ENCODE data around the gene ARHGAP27. TPM values are rescaled to one million over a fixed set of nuclear protein-coding genes. Genes with fewer than 3 reads are reported as not detected.

The ARHGAP27 gene
- polyA plus RNA-seq, 1 experiment: 0.64 TPM

- TF ChIP-seq CTCF (IDR thresholded peaks at IDR 0.05; ENCODE audit: low read depth, low read length): no peak
- Histone ChIP-seq H3K27me3 (ENCODE audit: control insufficient read depth, insufficient read depth, low read length) (peaks cover 43% of the 10 kb centered on the region), H3K9me3 (ENCODE audit: control insufficient read depth, insufficient read depth, low read length) (no peaks in the 10 kb centered on the region; the same call in 1 of the 2 replicates), H3K27ac (ENCODE audit: low read depth, low read length) (no peak overlapping the region), H3K4me3 (ENCODE audit: low read depth, low read length) (no peak overlapping the region)
- CTCF ChIA-PET: interaction anchor here (0.9 to 1.4 kb wide), 2 partner anchors 20 to 23 kb away, joined by 3 read pairs; no protein-coding TSS in a partner anchor
- POLR2A ChIA-PET: no interaction called here
- DNase-seq (ENCODE audit: low read depth, low spot score): no peak
Observed at GRCh38 chr17:45406107-45406506, 26.6 kb downstream of the ARHGAP27 start.

- H3K27ac ChIP-seq (ENCODE audit: low read depth, low read length): no peak overlapping the region
Observed at GRCh38 chr17:45405250-45406086, 27.2 kb downstream of the ARHGAP27 start.

GRCh38 chr17:45404870-45405249 lies 27.8 kb downstream of the ARHGAP27 start:
- no peak for DNase-seq (ENCODE audit: low read depth, low spot score)

More at GRCh38 chr17:45405250-45406086, 27.2 kb downstream of the ARHGAP27 start:
- no peak for DNase-seq (ENCODE audit: low read depth, low spot score)
- H3K27me3 ChIP-seq (ENCODE audit: control insufficient read depth, insufficient read depth, low read length): peaks cover 43% of the 10 kb centered on the region
- no peak for TF ChIP-seq CTCF (IDR thresholded peaks at IDR 0.05; ENCODE audit: low read depth, low read length)
- ChIA-PET CTCF (no interaction called here), POLR2A (no interaction called here)
- peak overlapping the region; percentile 29 for H3K4me3 ChIP-seq (ENCODE audit: low read depth, low read length)
- no peaks in the 10 kb centered on the region; the same call in 1 of the 2 replicates for H3K9me3 ChIP-seq (ENCODE audit: control insufficient read depth, insufficient read depth, low read length)

GRCh38 chr17:45403906-45404490 lies 28.7 kb downstream of the ARHGAP27 start:
- Histone ChIP-seq H3K27ac (ENCODE audit: low read depth, low read length) (no peak overlapping the region), H3K4me3 (ENCODE audit: low read depth, low read length) (no peak overlapping the region), H3K27me3 (ENCODE audit: control insufficient read depth, insufficient read depth, low read length) (peaks cover 37% of the 10 kb centered on the region), H3K9me3 (ENCODE audit: control insufficient read depth, insufficient read depth, low read length) (no peaks in the 10 kb centered on the region; the same call in 1 of the 2 replicates)
- ChIA-PET POLR2A (no interaction called here), CTCF (interaction anchor here (0.6 kb wide), 1 partner anchor 255 kb away, joined by 3 read pairs; no protein-coding TSS in a partner anchor)
- no peak for DNase-seq (ENCODE audit: low read depth, low spot score)
- TF ChIP-seq CTCF (IDR thresholded peaks at IDR 0.05; ENCODE audit: low read depth, low read length): no peak

More at GRCh38 chr17:45404870-45405249, 27.8 kb downstream of the ARHGAP27 start:
- ChIA-PET CTCF (no interaction called here), POLR2A (no interaction called here)
- Histone ChIP-seq H3K27me3 (ENCODE audit: control insufficient read depth, insufficient read depth, low read length) (peaks cover 41% of the 10 kb centered on the region), H3K9me3 (ENCODE audit: control insufficient read depth, insufficient read depth, low read length) (no peaks in the 10 kb centered on the region; the same call in 1 of the 2 replicates), H3K4me3 (ENCODE audit: low read depth, low read length) (no peak overlapping the region), H3K27ac (ENCODE audit: low read depth, low read length) (no peak overlapping the region)
- TF ChIP-seq CTCF (IDR thresholded peaks at IDR 0.05; ENCODE audit: low read depth, low read length): no peak

DNA sequence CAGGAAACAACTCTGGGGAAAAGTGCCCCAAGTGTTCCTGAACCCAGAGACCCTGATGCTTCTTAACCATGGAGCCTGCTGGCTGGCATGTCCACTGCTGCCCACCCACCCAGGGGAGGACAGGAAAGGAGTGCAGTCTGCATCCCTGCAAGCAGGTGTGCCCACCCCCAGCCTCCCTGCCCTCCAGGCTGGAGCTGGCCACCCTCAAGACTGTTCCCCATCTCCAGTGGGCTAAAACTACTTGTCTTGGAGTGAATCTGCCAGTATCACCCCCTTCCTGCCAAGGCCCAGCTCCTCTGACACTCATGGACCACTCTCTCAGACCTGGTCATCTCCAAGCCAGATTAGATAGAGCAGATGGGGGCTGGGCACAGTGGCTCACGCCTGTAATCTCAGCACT lies 29.8 kb downstream of the ARHGAP27 start:
- no peaks in the 10 kb centered on the region; the same call in 1 of the 2 replicates for H3K9me3 ChIP-seq (ENCODE audit: control insufficient read depth, insufficient read depth, low read length)
- CTCF ChIA-PET: interaction anchor here (1.2 kb wide), 1 partner anchor 8 kb away, joined by 3 read pairs; no protein-coding TSS in a partner anchor
- no peak for TF ChIP-seq CTCF (IDR thresholded peaks at IDR 0.05; ENCODE audit: low read depth, low read length)

More for the DNA sequence above, 29.8 kb downstream of the ARHGAP27 start:
- DNase-seq (ENCODE audit: low read depth, low spot score): no peak
- Histone ChIP-seq H3K27me3 (ENCODE audit: control insufficient read depth, insufficient read depth, low read length) (peaks cover 37% of the 10 kb centered on the region), H3K4me3 (ENCODE audit: low read depth, low read length) (no peak overlapping the region), H3K27ac (ENCODE audit: low read depth, low read length) (no peak overlapping the region)
- POLR2A ChIA-PET: no interaction called here

All from AG04450 (cell line).